ENCODE measurements around the gene GRK5.

The GRK5 gene

GRCh38 chr10:119448628-119449584 is 241.5 kb downstream of the GRK5 start:
- Histone ChIP-seq H3K9ac (ENCODE audit: low read depth, low read length) (no peak overlapping the region), H3K36me3 (ENCODE audit: control insufficient read depth, insufficient read depth, low read length) (no peaks in the 10 kb centered on the region), H3K9me3 (ENCODE audit: control insufficient read depth, insufficient read depth, low read length) (no peaks in the 10 kb centered on the region), H3K27ac (ENCODE audit: low read depth, low read length) (no peak overlapping the region), H3K4me3 (ENCODE audit: low read depth, low read length) (no peak overlapping the region), H3K4me1 (ENCODE audit: control insufficient read depth, insufficient read depth, low read length) (no peaks in the 10 kb centered on the region), H3K27me3 (ENCODE audit: control insufficient read depth, insufficient read depth, low read length) (no peaks in the 10 kb centered on the region)

GRCh38 chr10:119449760-119450461 is 242.5 kb downstream of the GRK5 start:
- Histone ChIP-seq H3K27me3 (ENCODE audit: control insufficient read depth, insufficient read depth, low read length) (no peaks in the 10 kb centered on the region), H3K4me1 (ENCODE audit: control insufficient read depth, insufficient read depth, low read length) (no peaks in the 10 kb centered on the region), H3K9me3 (ENCODE audit: control insufficient read depth, insufficient read depth, low read length) (no peaks in the 10 kb centered on the region), H3K36me3 (ENCODE audit: control insufficient read depth, insufficient read depth, low read length) (no peaks in the 10 kb centered on the region), H3K27ac (ENCODE audit: low read depth, low read length) (no peak overlapping the region), H3K4me3 (ENCODE audit: low read depth, low read length) (no peak overlapping the region), H3K9ac (ENCODE audit: low read depth, low read length) (no peak overlapping the region)

GRCh38 chr10:119450606-119451299 is 243.4 kb downstream of the GRK5 start:
- Histone ChIP-seq H3K9me3 (ENCODE audit: control insufficient read depth, insufficient read depth, low read length) (no peaks in the 10 kb centered on the region), H3K36me3 (ENCODE audit: control insufficient read depth, insufficient read depth, low read length) (no peaks in the 10 kb centered on the region), H3K4me3 (ENCODE audit: low read depth, low read length) (no peak overlapping the region), H3K9ac (ENCODE audit: low read depth, low read length) (no peak overlapping the region), H3K27me3 (ENCODE audit: control insufficient read depth, insufficient read depth, low read length) (no peaks in the 10 kb centered on the region), H3K27ac (ENCODE audit: low read depth, low read length) (no peak overlapping the region), H3K4me1 (ENCODE audit: control insufficient read depth, insufficient read depth, low read length) (no peaks in the 10 kb centered on the region)

GRCh38 chr10:119451300-119451896 is 244.0 kb downstream of the GRK5 start:
- Histone ChIP-seq H3K27ac (ENCODE audit: low read depth, low read length) (no peak overlapping the region), H3K4me3 (ENCODE audit: low read depth, low read length) (no peak overlapping the region), H3K36me3 (ENCODE audit: control insufficient read depth, insufficient read depth, low read length) (no peaks in the 10 kb centered on the region), H3K27me3 (ENCODE audit: control insufficient read depth, insufficient read depth, low read length) (no peaks in the 10 kb centered on the region), H3K9ac (ENCODE audit: low read depth, low read length) (no peak overlapping the region), H3K9me3 (ENCODE audit: control insufficient read depth, insufficient read depth, low read length) (no peaks in the 10 kb centered on the region), H3K4me1 (ENCODE audit: control insufficient read depth, insufficient read depth, low read length) (no peaks in the 10 kb centered on the region)

GRCh38 chr10:119452396-119452795 is 245.0 kb downstream of the GRK5 start:
- Histone ChIP-seq H3K4me1 (ENCODE audit: control insufficient read depth, insufficient read depth, low read length) (no peaks in the 10 kb centered on the region), H3K9ac (ENCODE audit: low read depth, low read length) (no peak overlapping the region), H3K9me3 (ENCODE audit: control insufficient read depth, insufficient read depth, low read length) (no peaks in the 10 kb centered on the region), H3K27ac (ENCODE audit: low read depth, low read length) (no peak overlapping the region), H3K36me3 (ENCODE audit: control insufficient read depth, insufficient read depth, low read length) (no peaks in the 10 kb centered on the region), H3K27me3 (ENCODE audit: control insufficient read depth, insufficient read depth, low read length) (no peaks in the 10 kb centered on the region), H3K4me3 (ENCODE audit: low read depth, low read length) (no peak overlapping the region)

- no peak overlapping the region for H3K9ac ChIP-seq (ENCODE audit: low read depth, low read length)
- H3K27ac ChIP-seq (ENCODE audit: low read depth, low read length) = no peak overlapping the region
- H3K27me3 ChIP-seq (ENCODE audit: control insufficient read depth, insufficient read depth, low read length) = no peaks in the 10 kb centered on the region
- H3K36me3 ChIP-seq (ENCODE audit: control insufficient read depth, insufficient read depth, low read length) = no peaks in the 10 kb centered on the region
- H3K4me3 ChIP-seq (ENCODE audit: low read depth, low read length) = no peak overlapping the region
- no peaks in the 10 kb centered on the region for H3K4me1 ChIP-seq (ENCODE audit: control insufficient read depth, insufficient read depth, low read length)
- H3K9me3 ChIP-seq (ENCODE audit: control insufficient read depth, insufficient read depth, low read length) = no peaks in the 10 kb centered on the region
These were observed 245.9 kb downstream of the GRK5 start for GRCh38 chr10:119453313-119453712.

GRCh38 chr10:119454316-119454715 is 246.9 kb downstream of the GRK5 start:
- Histone ChIP-seq H3K36me3 (ENCODE audit: control insufficient read depth, insufficient read depth, low read length) (no peaks in the 10 kb centered on the region), H3K4me1 (ENCODE audit: control insufficient read depth, insufficient read depth, low read length) (no peaks in the 10 kb centered on the region), H3K9ac (ENCODE audit: low read depth, low read length) (no peak overlapping the region), H3K4me3 (ENCODE audit: low read depth, low read length) (no peak overlapping the region), H3K27ac (ENCODE audit: low read depth, low read length) (no peak overlapping the region), H3K9me3 (ENCODE audit: control insufficient read depth, insufficient read depth, low read length) (no peaks in the 10 kb centered on the region), H3K27me3 (ENCODE audit: control insufficient read depth, insufficient read depth, low read length) (no peaks in the 10 kb centered on the region)

- Histone ChIP-seq H3K27me3 (ENCODE audit: control insufficient read depth, insufficient read depth, low read length) (no peaks in the 10 kb centered on the region), H3K4me3 (ENCODE audit: low read depth, low read length) (no peak overlapping the region), H3K36me3 (ENCODE audit: control insufficient read depth, insufficient read depth, low read length) (no peaks in the 10 kb centered on the region), H3K9me3 (ENCODE audit: control insufficient read depth, insufficient read depth, low read length) (no peaks in the 10 kb centered on the region), H3K27ac (ENCODE audit: low read depth, low read length) (no peak overlapping the region), H3K9ac (ENCODE audit: low read depth, low read length) (no peak overlapping the region), H3K4me1 (ENCODE audit: control insufficient read depth, insufficient read depth, low read length) (no peaks in the 10 kb centered on the region)
These were observed 247.6 kb downstream of the GRK5 start for GRCh38 chr10:119454990-119455389.

GRCh38 chr10:119455609-119456434 is 248.5 kb downstream of the GRK5 start:
- H3K9ac ChIP-seq (ENCODE audit: low read depth, low read length) = no peak overlapping the region
- H3K4me1 ChIP-seq (ENCODE audit: control insufficient read depth, insufficient read depth, low read length) = no peaks in the 10 kb centered on the region
- H3K27me3 ChIP-seq (ENCODE audit: control insufficient read depth, insufficient read depth, low read length) = no peaks in the 10 kb centered on the region
- no peak overlapping the region for H3K4me3 ChIP-seq (ENCODE audit: low read depth, low read length)
- H3K9me3 ChIP-seq (ENCODE audit: control insufficient read depth, insufficient read depth, low read length) = no peaks in the 10 kb centered on the region
- no peaks in the 10 kb centered on the region for H3K36me3 ChIP-seq (ENCODE audit: control insufficient read depth, insufficient read depth, low read length)
- no peak overlapping the region for H3K27ac ChIP-seq (ENCODE audit: low read depth, low read length)

- H3K9ac ChIP-seq (ENCODE audit: low read depth, low read length) = no peak overlapping the region
- H3K27ac ChIP-seq (ENCODE audit: low read depth, low read length) = no peak overlapping the region
- no peaks in the 10 kb centered on the region for H3K27me3 ChIP-seq (ENCODE audit: control insufficient read depth, insufficient read depth, low read length)
- no peaks in the 10 kb centered on the region for H3K36me3 ChIP-seq (ENCODE audit: control insufficient read depth, insufficient read depth, low read length)
- H3K4me1 ChIP-seq (ENCODE audit: control insufficient read depth, insufficient read depth, low read length) = no peaks in the 10 kb centered on the region
- H3K9me3 ChIP-seq (ENCODE audit: control insufficient read depth, insufficient read depth, low read length) = no peaks in the 10 kb centered on the region
- no peak overlapping the region for H3K4me3 ChIP-seq (ENCODE audit: low read depth, low read length)
These were observed 249.1 kb downstream of the GRK5 start for GRCh38 chr10:119456435-119456810.
